ENCODE results near the gene ZSCAN9. TPM values are rescaled to one million over a fixed set of nuclear protein-coding genes. Genes with fewer than 3 reads are reported as not detected.

Gene ZSCAN9
- total and polyA plus RNA-seq, 9 of the 15 experiments (the other 6 are each of a cell fraction or from before 2014, with no cell fraction given) = 18.8 to 48.9 (median 28.7) TPM

DNA sequence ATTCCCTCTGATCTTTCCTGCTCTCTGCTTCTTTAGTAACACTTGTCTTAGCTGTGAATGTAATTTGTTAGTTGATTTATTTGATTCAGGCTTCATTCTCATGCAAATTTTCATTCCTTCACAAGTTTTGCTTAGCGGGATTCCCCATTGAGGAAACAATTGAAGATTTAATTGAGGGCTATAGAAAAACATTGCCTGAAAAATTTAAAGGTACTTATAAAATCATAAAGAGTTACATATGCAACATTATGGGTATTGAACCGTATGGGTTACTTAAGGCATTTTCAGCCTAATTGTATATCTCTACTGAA is 11.9 kb upstream of the ZSCAN9 start (continued):
- TF ChIP-seq, protein P1, sequence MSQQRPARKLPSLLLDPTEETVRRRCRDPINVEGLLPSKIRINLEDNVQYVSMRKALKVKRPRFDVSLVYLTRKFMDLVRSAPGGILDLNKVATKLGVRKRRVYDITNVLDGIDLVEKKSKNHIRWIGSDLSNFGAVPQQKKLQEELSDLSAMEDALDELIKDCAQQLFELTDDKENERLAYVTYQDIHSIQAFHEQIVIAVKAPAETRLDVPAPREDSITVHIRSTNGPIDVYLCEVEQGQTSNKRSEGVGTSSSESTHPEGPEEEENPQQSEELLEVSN (IDR thresholded peaks at IDR 0.05; ENCODE audit: borderline replicate concordance in 1 of 2, extremely low read depth in 1 of 2, insufficient read depth in 1 of 2, insufficient read length in 1 of 2, low read depth in 1 of 2, low read length in 1 of 2, poor library complexity in 1 of 2, severe bottlenecking in 1 of 2) = no peak
- TF ChIP-seq SRSF7 (optimal IDR thresholded peaks at IDR 0.05; ENCODE audit: low read depth, low read length) (no peak), BRCA1 (IDR thresholded peaks at IDR 0.05) (no peak), BRCA1 (CRISPR knock-in tag; IDR thresholded peaks at IDR 0.05) (no peak), XRCC5 (IDR thresholded peaks at IDR 0.05; ENCODE audit: low read depth, low read length) (no peak), ZKSCAN8 (CRISPR knock-in tag; IDR thresholded peaks at IDR 0.05) (no peak), ZNF175 (CRISPR knock-in tag; IDR thresholded peaks at IDR 0.05; ENCODE audit: low read depth) (no peak), ZNF77 (CRISPR knock-in tag; IDR thresholded peaks at IDR 0.05) (no peak), MTA2 (IDR thresholded peaks at IDR 0.05; ENCODE audit: low read depth) (no peak), HDAC1 (IDR thresholded peaks at IDR 0.05) (no peak)
- TF ChIP-seq, protein P2, sequence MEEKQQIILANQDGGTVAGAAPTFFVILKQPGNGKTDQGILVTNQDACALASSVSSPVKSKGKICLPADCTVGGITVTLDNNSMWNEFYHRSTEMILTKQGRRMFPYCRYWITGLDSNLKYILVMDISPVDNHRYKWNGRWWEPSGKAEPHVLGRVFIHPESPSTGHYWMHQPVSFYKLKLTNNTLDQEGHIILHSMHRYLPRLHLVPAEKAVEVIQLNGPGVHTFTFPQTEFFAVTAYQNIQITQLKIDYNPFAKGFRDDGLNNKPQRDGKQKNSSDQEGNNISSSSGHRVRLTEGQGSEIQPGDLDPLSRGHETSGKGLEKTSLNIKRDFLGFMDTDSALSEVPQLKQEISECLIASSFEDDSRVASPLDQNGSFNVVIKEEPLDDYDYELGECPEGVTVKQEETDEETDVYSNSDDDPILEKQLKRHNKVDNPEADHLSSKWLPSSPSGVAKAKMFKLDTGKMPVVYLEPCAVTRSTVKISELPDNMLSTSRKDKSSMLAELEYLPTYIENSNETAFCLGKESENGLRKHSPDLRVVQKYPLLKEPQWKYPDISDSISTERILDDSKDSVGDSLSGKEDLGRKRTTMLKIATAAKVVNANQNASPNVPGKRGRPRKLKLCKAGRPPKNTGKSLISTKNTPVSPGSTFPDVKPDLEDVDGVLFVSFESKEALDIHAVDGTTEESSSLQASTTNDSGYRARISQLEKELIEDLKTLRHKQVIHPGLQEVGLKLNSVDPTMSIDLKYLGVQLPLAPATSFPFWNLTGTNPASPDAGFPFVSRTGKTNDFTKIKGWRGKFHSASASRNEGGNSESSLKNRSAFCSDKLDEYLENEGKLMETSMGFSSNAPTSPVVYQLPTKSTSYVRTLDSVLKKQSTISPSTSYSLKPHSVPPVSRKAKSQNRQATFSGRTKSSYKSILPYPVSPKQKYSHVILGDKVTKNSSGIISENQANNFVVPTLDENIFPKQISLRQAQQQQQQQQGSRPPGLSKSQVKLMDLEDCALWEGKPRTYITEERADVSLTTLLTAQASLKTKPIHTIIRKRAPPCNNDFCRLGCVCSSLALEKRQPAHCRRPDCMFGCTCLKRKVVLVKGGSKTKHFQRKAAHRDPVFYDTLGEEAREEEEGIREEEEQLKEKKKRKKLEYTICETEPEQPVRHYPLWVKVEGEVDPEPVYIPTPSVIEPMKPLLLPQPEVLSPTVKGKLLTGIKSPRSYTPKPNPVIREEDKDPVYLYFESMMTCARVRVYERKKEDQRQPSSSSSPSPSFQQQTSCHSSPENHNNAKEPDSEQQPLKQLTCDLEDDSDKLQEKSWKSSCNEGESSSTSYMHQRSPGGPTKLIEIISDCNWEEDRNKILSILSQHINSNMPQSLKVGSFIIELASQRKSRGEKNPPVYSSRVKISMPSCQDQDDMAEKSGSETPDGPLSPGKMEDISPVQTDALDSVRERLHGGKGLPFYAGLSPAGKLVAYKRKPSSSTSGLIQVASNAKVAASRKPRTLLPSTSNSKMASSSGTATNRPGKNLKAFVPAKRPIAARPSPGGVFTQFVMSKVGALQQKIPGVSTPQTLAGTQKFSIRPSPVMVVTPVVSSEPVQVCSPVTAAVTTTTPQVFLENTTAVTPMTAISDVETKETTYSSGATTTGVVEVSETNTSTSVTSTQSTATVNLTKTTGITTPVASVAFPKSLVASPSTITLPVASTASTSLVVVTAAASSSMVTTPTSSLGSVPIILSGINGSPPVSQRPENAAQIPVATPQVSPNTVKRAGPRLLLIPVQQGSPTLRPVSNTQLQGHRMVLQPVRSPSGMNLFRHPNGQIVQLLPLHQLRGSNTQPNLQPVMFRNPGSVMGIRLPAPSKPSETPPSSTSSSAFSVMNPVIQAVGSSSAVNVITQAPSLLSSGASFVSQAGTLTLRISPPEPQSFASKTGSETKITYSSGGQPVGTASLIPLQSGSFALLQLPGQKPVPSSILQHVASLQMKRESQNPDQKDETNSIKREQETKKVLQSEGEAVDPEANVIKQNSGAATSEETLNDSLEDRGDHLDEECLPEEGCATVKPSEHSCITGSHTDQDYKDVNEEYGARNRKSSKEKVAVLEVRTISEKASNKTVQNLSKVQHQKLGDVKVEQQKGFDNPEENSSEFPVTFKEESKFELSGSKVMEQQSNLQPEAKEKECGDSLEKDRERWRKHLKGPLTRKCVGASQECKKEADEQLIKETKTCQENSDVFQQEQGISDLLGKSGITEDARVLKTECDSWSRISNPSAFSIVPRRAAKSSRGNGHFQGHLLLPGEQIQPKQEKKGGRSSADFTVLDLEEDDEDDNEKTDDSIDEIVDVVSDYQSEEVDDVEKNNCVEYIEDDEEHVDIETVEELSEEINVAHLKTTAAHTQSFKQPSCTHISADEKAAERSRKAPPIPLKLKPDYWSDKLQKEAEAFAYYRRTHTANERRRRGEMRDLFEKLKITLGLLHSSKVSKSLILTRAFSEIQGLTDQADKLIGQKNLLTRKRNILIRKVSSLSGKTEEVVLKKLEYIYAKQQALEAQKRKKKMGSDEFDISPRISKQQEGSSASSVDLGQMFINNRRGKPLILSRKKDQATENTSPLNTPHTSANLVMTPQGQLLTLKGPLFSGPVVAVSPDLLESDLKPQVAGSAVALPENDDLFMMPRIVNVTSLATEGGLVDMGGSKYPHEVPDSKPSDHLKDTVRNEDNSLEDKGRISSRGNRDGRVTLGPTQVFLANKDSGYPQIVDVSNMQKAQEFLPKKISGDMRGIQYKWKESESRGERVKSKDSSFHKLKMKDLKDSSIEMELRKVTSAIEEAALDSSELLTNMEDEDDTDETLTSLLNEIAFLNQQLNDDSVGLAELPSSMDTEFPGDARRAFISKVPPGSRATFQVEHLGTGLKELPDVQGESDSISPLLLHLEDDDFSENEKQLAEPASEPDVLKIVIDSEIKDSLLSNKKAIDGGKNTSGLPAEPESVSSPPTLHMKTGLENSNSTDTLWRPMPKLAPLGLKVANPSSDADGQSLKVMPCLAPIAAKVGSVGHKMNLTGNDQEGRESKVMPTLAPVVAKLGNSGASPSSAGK (IDR thresholded peaks at IDR 0.05) = no peak; the same call in 1 of the 2 replicates
- TF ChIP-seq, protein P3, sequence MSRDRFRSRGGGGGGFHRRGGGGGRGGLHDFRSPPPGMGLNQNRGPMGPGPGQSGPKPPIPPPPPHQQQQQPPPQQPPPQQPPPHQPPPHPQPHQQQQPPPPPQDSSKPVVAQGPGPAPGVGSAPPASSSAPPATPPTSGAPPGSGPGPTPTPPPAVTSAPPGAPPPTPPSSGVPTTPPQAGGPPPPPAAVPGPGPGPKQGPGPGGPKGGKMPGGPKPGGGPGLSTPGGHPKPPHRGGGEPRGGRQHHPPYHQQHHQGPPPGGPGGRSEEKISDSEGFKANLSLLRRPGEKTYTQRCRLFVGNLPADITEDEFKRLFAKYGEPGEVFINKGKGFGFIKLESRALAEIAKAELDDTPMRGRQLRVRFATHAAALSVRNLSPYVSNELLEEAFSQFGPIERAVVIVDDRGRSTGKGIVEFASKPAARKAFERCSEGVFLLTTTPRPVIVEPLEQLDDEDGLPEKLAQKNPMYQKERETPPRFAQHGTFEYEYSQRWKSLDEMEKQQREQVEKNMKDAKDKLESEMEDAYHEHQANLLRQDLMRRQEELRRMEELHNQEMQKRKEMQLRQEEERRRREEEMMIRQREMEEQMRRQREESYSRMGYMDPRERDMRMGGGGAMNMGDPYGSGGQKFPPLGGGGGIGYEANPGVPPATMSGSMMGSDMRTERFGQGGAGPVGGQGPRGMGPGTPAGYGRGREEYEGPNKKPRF (IDR thresholded peaks at IDR 0.05; ENCODE audit: low read depth, low read length) = no peak
- TF ChIP-seq, protein P4, sequence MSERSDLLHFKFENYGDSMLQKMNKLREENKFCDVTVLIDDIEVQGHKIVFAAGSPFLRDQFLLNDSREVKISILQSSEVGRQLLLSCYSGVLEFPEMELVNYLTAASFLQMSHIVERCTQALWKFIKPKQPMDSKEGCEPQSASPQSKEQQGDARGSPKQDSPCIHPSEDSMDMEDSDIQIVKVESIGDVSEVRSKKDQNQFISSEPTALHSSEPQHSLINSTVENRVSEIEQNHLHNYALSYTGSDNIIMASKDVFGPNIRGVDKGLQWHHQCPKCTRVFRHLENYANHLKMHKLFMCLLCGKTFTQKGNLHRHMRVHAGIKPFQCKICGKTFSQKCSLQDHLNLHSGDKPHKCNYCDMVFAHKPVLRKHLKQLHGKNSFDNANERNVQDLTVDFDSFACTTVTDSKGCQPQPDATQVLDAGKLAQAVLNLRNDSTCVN (CRISPR knock-in tag; IDR thresholded peaks at IDR 0.05) = peak; percentile 34; the same call in 1 of the 2 replicates

Data from K562 (cell line).